Measurements from ENCODE around the gene UQCR10.

GRCh38 chr22:29740216-29740615, 27.0 kb upstream of the UQCR10 start:
- TF ChIP-seq POLR2A (IDR thresholded peaks at IDR 0.05) (no peak), CTCF (IDR thresholded peaks at IDR 0.05) (no peak), POLR2AphosphoS5 (IDR thresholded peaks at IDR 0.05) (no peak), EP300 (IDR thresholded peaks at IDR 0.05) (no peak)

Data from stomach (tissue), 4 donors.